Neural progenitor cell (in vitro differentiated cells): ENCODE results near the gene GFOD2.

Source experiments
- CTCF ChIP-seq: fragments of 200-600 bp; sonication (generic); IDR thresholded peaks from 2 replicates; pipeline ENCODE4 v1.5.1; 2017; ENCODE audit warnings: antibody characterized with exemption, mild to moderate bottlenecking
- EZH2 ChIP-seq: fragments of 200-600 bp; sonication (generic); IDR thresholded peaks from 2 replicates; pipeline ENCODE4 v1.6.1; 2017; ENCODE audit warnings: antibody characterized with exemption, mild to moderate bottlenecking, moderate library complexity
- EZH2phosphoT487 ChIP-seq: fragments of 200-600 bp; sonication (generic); IDR thresholded peaks from 2 replicates; pipeline ENCODE4 v1.6.1; 2017; ENCODE audit warnings: antibody characterized with exemption

- no peak for TF ChIP-seq CTCF
- TF ChIP-seq EZH2phosphoT487: no peak
- no peak for TF ChIP-seq EZH2
Measured at GRCh38 chr16:67652578-67653127, 66.5 kb downstream of the GFOD2 start.
